GM12872 (cell line): ENCODE measurements around the gene SOX18.

Experiments
- TF ChIP-seq, protein P1 (sequence below): IDR thresholded peaks from 3 replicates; pipeline ENCODE4 v1.5.1; 2011; ENCODE audit warnings: low read depth, mild to moderate bottlenecking, low read length, moderate library complexity; ENCODE audit not compliant: insufficient read depth

The SOX18 gene

DNA sequence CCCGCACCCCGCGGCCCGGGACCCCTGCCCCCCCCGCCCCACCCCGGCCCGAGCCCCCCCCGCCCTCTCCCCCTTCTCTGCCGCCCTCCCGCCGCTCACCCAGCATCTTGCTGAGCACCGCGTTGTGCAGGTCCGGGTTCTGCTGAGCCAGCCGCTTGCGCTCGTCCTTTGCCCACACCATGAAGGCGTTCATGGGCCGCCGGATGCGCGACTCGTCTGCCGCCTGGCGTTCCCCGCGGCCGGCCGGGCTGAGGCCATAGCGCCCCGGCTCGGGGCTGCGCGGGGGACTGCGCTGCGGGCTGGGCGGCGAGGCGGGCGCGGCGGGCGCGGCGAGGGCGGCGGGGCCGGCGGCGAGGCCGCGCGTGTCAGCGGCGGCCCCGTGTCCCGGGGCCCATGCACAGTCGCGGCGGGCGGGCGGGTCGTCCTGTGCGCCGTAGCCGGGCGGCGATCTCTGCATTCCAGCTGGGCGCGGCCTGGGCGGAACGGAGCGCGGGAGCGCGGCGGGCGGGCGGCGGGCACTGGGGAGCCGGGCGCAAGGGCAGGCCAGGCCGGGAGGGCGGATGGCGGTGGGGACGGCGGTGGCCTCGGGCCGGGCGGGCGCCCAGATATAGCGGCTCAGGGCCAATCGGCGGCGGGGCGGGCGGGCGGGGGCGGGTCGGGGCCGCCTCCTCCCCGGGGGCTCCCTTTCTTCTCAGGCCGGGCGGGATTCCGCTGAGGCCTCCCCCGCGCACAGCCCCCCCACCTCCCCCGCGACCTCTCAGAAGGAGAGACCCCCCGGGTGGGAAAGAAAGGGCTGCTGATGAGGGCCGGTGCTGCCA lies at the start of gene SOX18:
TSS of gene SOX18 (minus strand) at position 580 of the 818 bp plus-strand sequence. CDS start at position 457, 123 bp downstream.
- TF ChIP-seq, protein P1, sequence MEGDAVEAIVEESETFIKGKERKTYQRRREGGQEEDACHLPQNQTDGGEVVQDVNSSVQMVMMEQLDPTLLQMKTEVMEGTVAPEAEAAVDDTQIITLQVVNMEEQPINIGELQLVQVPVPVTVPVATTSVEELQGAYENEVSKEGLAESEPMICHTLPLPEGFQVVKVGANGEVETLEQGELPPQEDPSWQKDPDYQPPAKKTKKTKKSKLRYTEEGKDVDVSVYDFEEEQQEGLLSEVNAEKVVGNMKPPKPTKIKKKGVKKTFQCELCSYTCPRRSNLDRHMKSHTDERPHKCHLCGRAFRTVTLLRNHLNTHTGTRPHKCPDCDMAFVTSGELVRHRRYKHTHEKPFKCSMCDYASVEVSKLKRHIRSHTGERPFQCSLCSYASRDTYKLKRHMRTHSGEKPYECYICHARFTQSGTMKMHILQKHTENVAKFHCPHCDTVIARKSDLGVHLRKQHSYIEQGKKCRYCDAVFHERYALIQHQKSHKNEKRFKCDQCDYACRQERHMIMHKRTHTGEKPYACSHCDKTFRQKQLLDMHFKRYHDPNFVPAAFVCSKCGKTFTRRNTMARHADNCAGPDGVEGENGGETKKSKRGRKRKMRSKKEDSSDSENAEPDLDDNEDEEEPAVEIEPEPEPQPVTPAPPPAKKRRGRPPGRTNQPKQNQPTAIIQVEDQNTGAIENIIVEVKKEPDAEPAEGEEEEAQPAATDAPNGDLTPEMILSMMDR: no peak

DNA sequence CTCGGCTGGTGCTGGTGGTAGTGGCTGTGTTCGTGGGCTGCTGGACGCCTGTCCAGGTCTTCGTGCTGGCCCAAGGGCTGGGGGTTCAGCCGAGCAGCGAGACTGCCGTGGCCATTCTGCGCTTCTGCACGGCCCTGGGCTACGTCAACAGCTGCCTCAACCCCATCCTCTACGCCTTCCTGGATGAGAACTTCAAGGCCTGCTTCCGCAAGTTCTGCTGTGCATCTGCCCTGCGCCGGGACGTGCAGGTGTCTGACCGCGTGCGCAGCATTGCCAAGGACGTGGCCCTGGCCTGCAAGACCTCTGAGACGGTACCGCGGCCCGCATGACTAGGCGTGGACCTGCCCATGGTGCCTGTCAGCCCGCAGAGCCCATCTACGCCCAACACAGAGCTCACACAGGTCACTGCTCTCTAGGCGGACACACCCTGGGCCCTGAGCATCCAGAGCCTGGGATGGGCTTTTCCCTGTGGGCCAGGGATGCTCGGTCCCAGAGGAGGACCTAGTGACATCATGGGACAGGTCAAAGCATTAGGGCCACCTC lies 49.1 kb upstream of the SOX18 start:
- TF ChIP-seq, protein P1: no peak

DNA sequence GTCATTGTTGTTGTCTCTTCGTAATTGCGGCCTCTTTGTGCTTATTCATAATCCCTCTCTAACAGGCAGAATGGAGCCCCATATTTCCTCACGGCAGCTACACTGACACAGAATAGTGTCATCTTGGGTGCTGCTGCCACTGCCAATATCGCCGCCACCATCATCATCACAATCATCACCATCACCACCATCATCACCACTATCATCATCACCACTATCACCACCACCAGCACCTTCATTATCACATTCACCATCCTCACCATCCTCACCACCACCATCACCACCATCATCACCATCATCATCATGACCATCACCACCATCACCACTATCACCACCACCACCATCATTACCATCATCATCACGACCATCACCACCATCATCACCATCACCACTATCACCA lies 47.1 kb upstream of the SOX18 start:
- TF ChIP-seq, protein P1: no peak

DNA sequence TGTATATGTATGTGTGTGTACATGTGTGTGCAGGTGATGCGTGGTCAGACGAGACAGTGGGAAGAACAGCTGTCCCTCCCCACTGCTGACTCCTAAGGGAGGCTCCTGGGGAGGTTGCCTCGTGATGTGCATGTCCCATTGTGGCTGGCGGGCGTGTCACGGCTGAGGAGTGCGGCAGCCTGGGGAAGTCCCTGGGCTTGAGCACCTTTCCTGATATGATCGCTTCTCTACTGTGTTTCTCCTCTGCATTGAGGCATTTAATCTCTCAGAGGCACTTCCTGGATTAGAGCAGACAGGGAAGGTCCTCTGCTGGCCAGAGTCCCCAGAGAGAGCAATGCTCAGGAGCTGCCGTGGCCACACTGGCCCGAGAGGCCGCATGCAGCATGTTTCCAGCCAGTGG lies 46.5 kb upstream of the SOX18 start:
- TF ChIP-seq, protein P1: no peak

DNA sequence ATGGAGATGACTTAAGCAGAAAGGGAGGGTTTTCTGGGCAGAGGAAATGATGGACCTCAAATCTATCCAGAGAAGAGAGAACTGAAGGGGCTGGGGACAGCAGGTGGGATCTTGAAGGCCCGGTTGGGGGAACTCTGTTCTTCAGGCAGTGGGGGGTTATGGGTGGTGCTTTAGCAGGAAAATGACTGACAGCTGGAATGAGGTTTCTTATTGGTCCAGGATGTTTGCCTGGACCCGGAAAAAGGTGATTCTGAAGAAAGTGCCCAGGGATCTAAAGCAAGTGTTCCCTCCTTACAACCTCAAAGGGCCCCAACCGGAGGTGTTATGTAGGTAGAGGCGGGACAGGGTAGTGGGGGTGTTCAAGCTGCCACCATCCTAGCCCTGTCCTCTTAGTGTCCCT lies 46.0 kb upstream of the SOX18 start:
- TF ChIP-seq, protein P1: no peak

DNA sequence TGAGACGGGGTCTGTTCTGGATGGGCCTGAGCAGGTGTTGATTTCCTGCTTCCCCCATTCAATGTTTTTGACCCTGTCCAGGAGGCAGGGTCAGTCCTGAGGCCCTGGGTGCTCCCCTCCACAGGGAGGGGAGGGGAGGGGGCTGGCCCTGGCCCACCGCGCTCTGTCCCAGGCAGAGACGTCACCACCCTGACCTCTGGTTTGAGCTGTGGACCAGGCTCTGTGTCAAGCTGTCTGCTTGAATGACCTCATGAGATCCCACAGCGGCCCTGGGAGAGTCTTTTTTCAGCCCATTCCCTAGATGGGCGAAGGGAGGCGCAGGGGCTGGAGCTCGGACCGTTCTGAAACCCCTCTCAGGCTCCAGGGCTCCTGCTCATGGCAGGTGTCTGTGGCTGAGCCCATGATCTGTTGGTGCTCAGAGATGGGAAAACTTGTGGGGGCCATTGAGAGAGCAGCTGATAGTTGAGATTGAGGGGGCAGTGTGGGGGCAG lies 43.6 kb upstream of the SOX18 start:
- TF ChIP-seq, protein P1: no peak

DNA sequence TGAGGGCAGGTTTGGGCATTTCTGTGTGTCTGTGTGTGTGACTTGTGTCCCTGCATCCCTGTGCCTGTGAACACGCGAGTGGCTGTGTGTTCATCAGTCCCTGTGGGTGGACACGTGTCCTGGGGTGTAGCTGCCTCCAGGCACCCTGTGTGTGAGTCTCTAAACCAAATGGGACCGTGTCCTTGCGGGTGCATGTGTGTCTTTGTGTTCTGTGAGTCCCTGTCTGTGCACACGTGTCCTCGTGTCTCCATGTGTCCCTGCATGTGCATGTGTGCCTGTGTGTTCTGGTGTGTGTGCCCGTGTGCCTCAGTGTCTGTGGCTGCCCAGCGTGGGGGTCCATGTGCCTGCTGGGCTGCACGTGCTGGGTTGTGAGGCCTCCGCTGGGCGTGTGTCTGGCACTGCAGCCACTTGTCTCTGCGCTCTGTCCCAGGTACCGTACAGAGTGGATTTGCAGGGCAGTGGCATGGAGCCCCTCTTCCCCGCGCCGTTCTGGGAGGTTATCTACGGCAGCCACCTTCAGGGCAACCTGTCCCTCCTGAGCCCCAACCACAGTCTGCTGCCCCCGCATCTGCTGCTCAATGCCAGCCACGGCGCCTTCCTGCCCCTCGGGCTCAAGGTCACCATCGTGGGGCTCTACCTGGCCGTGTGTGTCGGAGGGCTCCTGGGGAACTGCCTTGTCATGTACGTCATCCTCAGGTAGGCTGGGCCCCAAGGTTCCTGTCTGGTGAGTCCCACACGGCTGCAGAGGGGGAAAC lies 43.0 kb upstream of the SOX18 start:
- TF ChIP-seq, protein P1: no peak
